HEK293 (cell line): ENCODE results near the gene PIP4K2A.
A peak's percentile ranks its signal among the peaks of the same experiment; 100 is the strongest.

ENCODE experiments used
- GLI2 ChIP-seq: fragments of 450-650 bp; formaldehyde crosslinking; IDR thresholded peaks from 2 replicates; pipeline ENCODE4; 2017; ENCODE audit warnings: missing biosample characterization, missing genetic modification characterization, low read depth, borderline replicate concordance
- IKZF3 ChIP-seq: fragments of 450-650 bp; IDR thresholded peaks from 2 replicates; pipeline ENCODE4 v1.5.0; 2018; ENCODE audit warnings: missing biosample characterization, mild to moderate bottlenecking, missing genetic modification characterization, moderate library complexity
- KLF8 ChIP-seq: fragments of 450-650 bp; formaldehyde crosslinking; IDR thresholded peaks from 2 replicates; pipeline ENCODE4 v1.5.1; 2016; ENCODE audit warnings: missing biosample characterization, missing genetic modification characterization
- KLF9 ChIP-seq: fragments of 450-650 bp; formaldehyde crosslinking; IDR thresholded peaks from 2 replicates; pipeline ENCODE4 v1.5.1; 2016; ENCODE audit warnings: missing biosample characterization, missing genetic modification characterization, low read depth
- SP7 ChIP-seq: fragments of 450-650 bp; formaldehyde crosslinking; IDR thresholded peaks from 2 replicates; pipeline ENCODE4 v1.5.1; 2016; ENCODE audit warnings: missing biosample characterization, missing genetic modification characterization
- TCF7L2 ChIP-seq: IDR thresholded peaks from 2 replicates; pipeline ENCODE4 v1.6.1; 2011; ENCODE audit warnings: low read depth, mild to moderate bottlenecking, inconsistent platforms, low read length, moderate library complexity, borderline replicate concordance
- WT1 ChIP-seq: fragments of 450-650 bp; formaldehyde crosslinking; IDR thresholded peaks from 2 replicates; pipeline ENCODE4 v1.5.1; 2016; ENCODE audit warnings: missing biosample characterization, missing genetic modification characterization
- ZBTB49 ChIP-seq: fragments of 450-650 bp; formaldehyde crosslinking; IDR thresholded peaks from 2 replicates; pipeline ENCODE4 v1.5.1; 2016; ENCODE audit warnings: missing biosample characterization, missing genetic modification characterization, low read depth
- ZFHX2 ChIP-seq: fragments of 450-650 bp; formaldehyde crosslinking; conservative IDR thresholded peaks from 2 replicates; pipeline ENCODE4 v1.5.1; 2016; ENCODE audit warnings: missing biosample characterization, missing genetic modification characterization
- ZFP3 ChIP-seq: fragments of 450-650 bp; formaldehyde crosslinking; IDR thresholded peaks from 2 replicates; pipeline ENCODE4 v1.5.1; 2016; ENCODE audit warnings: low read depth, missing biosample characterization, missing genetic modification characterization
- ZFP69B ChIP-seq: fragments of 450-650 bp; formaldehyde crosslinking; IDR thresholded peaks from 2 replicates; pipeline ENCODE4 v1.5.1; 2016; ENCODE audit warnings: missing biosample characterization, missing genetic modification characterization
- ZNF112 ChIP-seq: fragments of 450-650 bp; formaldehyde crosslinking; IDR thresholded peaks from 2 replicates; pipeline ENCODE4 v1.5.0; 2017; ENCODE audit warnings: missing biosample characterization, missing genetic modification characterization
- ZNF155 ChIP-seq: fragments of 450-650 bp; formaldehyde crosslinking; IDR thresholded peaks from 2 replicates; pipeline ENCODE4 v1.5.1; 2016; ENCODE audit warnings: missing biosample characterization, missing genetic modification characterization
- ZNF157 ChIP-seq: fragments of 450-650 bp; formaldehyde crosslinking; IDR thresholded peaks from 2 replicates; pipeline ENCODE4 v1.5.1; 2016; ENCODE audit warnings: missing biosample characterization, missing genetic modification characterization
- ZNF239 ChIP-seq: fragments of 450-650 bp; formaldehyde crosslinking; IDR thresholded peaks from 2 replicates; pipeline ENCODE4 v1.5.1; 2016; ENCODE audit warnings: missing biosample characterization, missing genetic modification characterization
- ZNF280C ChIP-seq: fragments of 450-650 bp; formaldehyde crosslinking; IDR thresholded peaks from 2 replicates; pipeline ENCODE4 v1.5.1; 2016; ENCODE audit warnings: missing biosample characterization, missing genetic modification characterization
- ZNF335 ChIP-seq: fragments of 450-650 bp; formaldehyde crosslinking; conservative IDR thresholded peaks from 2 replicates; pipeline ENCODE4 v1.5.1; 2016; ENCODE audit warnings: missing biosample characterization, missing genetic modification characterization
- ZNF350 ChIP-seq: fragments of 450-650 bp; formaldehyde crosslinking; IDR thresholded peaks from 2 replicates; pipeline ENCODE4 v1.5.0; 2017; ENCODE audit warnings: missing biosample characterization, mild to moderate bottlenecking, missing genetic modification characterization
- ZNF391 ChIP-seq: fragments of 450-650 bp; formaldehyde crosslinking; IDR thresholded peaks from 2 replicates; pipeline ENCODE4 v1.5.1; 2016; ENCODE audit warnings: low read depth, missing biosample characterization, missing genetic modification characterization, borderline replicate concordance
- ZNF449 ChIP-seq: fragments of 450-650 bp; formaldehyde crosslinking; IDR thresholded peaks from 2 replicates; pipeline ENCODE4 v1.5.1; 2017; ENCODE audit warnings: missing biosample characterization, mild to moderate bottlenecking, missing genetic modification characterization, moderate library complexity
- ZNF521 ChIP-seq: fragments of 450-650 bp; formaldehyde crosslinking; IDR thresholded peaks from 2 replicates; pipeline ENCODE4 v1.5.1; 2017; ENCODE audit warnings: missing biosample characterization, mild to moderate bottlenecking, missing genetic modification characterization
- ZNF555 ChIP-seq: fragments of 450-650 bp; formaldehyde crosslinking; conservative IDR thresholded peaks from 2 replicates; pipeline ENCODE4 v1.5.1; 2017; ENCODE audit warnings: missing biosample characterization, mild to moderate bottlenecking, missing genetic modification characterization, inconsistent platforms
- ZNF560 ChIP-seq: fragments of 450-650 bp; formaldehyde crosslinking; IDR thresholded peaks from 2 replicates; pipeline ENCODE4 v1.5.1; 2017; ENCODE audit warnings: missing biosample characterization, missing genetic modification characterization, borderline replicate concordance
- ZNF785 ChIP-seq: fragments of 450-650 bp; formaldehyde crosslinking; IDR thresholded peaks from 2 replicates; pipeline ENCODE4 v1.5.1; 2016; ENCODE audit warnings: missing biosample characterization, missing genetic modification characterization
- ZNF837 ChIP-seq: fragments of 450-650 bp; formaldehyde crosslinking; IDR thresholded peaks from 2 replicates; pipeline ENCODE4 v1.5.1; 2016; ENCODE audit warnings: missing biosample characterization, missing genetic modification characterization
- TF ChIP-seq, protein P1 (sequence below): fragments of 450-650 bp; formaldehyde crosslinking; IDR thresholded peaks from 2 replicates; pipeline ENCODE4 v1.5.1; 2016; ENCODE audit warnings: missing biosample characterization, missing genetic modification characterization
- TF ChIP-seq, protein P2 (sequence below): fragments of 450-650 bp; formaldehyde crosslinking; IDR thresholded peaks from 2 replicates; pipeline ENCODE4 v1.5.1; 2016; ENCODE audit warnings: missing biosample characterization, missing genetic modification characterization, borderline replicate concordance
- TF ChIP-seq, protein P3 (sequence below): sonication (generic); formaldehyde crosslinking; IDR thresholded peaks from 2 replicates; pipeline ENCODE4 v1.8.1; 2022; ENCODE audit warnings: mild to moderate bottlenecking, moderate library complexity, missing genetic modification reagents

PIP4K2A gene

DNA sequence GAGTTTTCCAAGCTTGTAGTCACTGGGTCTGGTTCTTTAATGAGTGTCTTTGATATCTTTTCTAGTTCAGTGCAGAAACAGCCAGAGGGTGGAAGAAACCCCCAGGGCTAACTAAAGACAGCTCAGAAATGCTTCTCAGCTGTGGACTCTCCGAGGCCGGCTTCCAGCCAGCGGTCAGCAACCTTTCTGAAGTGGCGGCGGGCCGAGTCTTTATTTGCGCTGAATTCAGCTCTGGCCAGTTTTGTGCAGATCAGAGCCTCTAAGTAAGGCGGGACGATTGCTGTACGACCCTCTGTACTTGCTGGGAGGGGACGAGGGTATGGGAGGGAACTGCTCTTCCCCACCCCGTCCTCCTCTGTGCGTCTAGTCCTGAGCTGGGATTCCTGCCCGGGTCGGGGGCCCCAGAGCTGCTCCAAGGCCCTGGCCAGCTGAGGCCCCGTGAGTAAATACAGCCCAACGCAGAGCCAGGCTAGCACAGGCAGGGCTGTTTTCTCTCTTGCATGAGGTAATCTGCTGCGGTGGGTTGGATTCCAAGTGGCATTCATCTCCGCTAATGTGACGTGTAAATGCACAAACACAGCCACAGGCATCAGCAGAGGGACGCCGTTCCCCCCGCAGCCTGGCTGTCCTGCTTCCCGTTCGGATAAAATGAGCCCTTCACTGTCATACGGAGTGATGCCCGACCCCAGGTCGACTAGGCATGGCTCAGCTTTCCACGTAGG, 159.8 kb downstream of the PIP4K2A start (continued):
- TF ChIP-seq, protein P1, sequence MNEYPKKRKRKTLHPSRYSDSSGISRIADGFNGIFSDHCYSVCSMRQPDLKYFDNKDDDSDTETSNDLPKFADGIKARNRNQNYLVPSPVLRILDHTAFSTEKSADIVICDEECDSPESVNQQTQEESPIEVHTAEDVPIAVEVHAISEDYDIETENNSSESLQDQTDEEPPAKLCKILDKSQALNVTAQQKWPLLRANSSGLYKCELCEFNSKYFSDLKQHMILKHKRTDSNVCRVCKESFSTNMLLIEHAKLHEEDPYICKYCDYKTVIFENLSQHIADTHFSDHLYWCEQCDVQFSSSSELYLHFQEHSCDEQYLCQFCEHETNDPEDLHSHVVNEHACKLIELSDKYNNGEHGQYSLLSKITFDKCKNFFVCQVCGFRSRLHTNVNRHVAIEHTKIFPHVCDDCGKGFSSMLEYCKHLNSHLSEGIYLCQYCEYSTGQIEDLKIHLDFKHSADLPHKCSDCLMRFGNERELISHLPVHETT (tag by site-specific recombination) = peak; percentile 90
- no peak for TF ChIP-seq ZNF785
- TF ChIP-seq ZBTB49 (tag by site-specific recombination) = no peak
- TF ChIP-seq KLF9 = no peak
- no peak for TF ChIP-seq ZNF155
- TF ChIP-seq ZNF521 (tag by site-specific recombination) = no peak
- TF ChIP-seq ZNF157 (tag by site-specific recombination) = no peak
- TF ChIP-seq GLI2 = no peak
- no peak for TF ChIP-seq ZFP3
- no peak for TF ChIP-seq ZNF112
- peak; percentile 73; the same call in 1 of the 2 replicates for TF ChIP-seq ZNF335
- no peak for TF ChIP-seq ZNF391 (tag by site-specific recombination)
- TF ChIP-seq SP7 (tag by site-specific recombination) = peak; percentile 90
- TF ChIP-seq ZNF560 (tag by site-specific recombination) = no peak
- TF ChIP-seq ZFP69B (tag by site-specific recombination) = peak; percentile 68
- TF ChIP-seq, protein P2, sequence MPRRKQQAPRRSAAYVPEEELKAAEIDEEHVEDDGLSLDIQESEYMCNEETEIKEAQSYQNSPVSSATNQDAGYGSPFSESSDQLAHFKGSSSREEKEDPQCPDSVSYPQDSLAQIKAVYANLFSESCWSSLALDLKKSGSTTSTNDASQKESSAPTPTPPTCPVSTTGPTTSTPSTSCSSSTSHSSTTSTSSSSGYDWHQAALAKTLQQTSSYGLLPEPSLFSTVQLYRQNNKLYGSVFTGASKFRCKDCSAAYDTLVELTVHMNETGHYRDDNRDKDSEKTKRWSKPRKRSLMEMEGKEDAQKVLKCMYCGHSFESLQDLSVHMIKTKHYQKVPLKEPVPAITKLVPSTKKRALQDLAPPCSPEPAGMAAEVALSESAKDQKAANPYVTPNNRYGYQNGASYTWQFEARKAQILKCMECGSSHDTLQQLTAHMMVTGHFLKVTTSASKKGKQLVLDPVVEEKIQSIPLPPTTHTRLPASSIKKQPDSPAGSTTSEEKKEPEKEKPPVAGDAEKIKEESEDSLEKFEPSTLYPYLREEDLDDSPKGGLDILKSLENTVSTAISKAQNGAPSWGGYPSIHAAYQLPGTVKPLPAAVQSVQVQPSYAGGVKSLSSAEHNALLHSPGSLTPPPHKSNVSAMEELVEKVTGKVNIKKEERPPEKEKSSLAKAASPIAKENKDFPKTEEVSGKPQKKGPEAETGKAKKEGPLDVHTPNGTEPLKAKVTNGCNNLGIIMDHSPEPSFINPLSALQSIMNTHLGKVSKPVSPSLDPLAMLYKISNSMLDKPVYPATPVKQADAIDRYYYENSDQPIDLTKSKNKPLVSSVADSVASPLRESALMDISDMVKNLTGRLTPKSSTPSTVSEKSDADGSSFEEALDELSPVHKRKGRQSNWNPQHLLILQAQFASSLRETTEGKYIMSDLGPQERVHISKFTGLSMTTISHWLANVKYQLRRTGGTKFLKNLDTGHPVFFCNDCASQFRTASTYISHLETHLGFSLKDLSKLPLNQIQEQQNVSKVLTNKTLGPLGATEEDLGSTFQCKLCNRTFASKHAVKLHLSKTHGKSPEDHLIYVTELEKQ (tag by site-specific recombination) = peak; percentile 58; the same call in 1 of the 2 replicates
- no peak for TF ChIP-seq ZNF280C (tag by site-specific recombination)
- no peak for TF ChIP-seq ZNF555 (tag by site-specific recombination)
- peak; percentile 96 for TF ChIP-seq ZNF449
- no peak for TF ChIP-seq ZNF837
- TF ChIP-seq ZNF239 = no peak
- no peak for TF ChIP-seq ZNF350
- no peak for TF ChIP-seq TCF7L2
- TF ChIP-seq WT1 (tag by site-specific recombination) = no peak
- peak; percentile 48; the same call in 1 of the 2 replicates for TF ChIP-seq KLF8 (tag by site-specific recombination)
- TF ChIP-seq, protein P3, sequence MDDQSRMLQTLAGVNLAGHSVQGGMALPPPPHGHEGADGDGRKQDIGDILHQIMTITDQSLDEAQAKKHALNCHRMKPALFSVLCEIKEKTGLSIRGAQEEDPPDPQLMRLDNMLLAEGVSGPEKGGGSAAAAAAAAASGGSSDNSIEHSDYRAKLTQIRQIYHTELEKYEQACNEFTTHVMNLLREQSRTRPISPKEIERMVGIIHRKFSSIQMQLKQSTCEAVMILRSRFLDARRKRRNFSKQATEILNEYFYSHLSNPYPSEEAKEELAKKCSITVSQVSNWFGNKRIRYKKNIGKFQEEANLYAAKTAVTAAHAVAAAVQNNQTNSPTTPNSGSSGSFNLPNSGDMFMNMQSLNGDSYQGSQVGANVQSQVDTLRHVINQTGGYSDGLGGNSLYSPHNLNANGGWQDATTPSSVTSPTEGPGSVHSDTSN (CRISPR knock-in tag) = no peak
- TF ChIP-seq IKZF3 (tag by site-specific recombination) = peak; percentile 96
- no peak for TF ChIP-seq ZFHX2 (tag by site-specific recombination)
